GM18498 (cell line): Measurements from ENCODE around the gene HMCN2.

Experiments
- ATAC-seq: cut with Tn5 transposase; IDR thresholded peaks from one replicate; pipeline ENCODE4 v1.9.1; 2021; ENCODE audit warnings: mild to moderate bottlenecking, moderate library complexity; ENCODE audit not compliant: unreplicated experiment

Gene HMCN2

DNA sequence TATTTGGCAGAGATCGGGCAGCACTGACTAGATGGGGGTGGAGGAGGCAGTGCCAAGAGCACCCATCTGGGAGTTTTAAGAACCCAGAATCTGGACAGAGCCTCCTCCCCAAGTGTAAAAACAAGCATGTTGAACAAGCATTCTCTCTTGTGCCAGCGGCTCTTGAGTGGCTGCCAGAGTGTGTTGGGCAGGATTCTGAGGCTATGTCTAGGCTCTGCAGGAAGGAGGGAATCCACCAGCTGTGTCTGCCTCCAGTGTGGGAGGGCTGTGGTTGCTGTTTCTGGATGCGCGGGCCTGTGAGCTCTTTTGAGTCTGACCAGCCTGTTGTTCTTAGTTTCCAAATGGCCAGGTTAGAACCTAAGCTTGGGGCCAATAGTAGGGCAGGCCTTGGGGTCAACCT lies 39.8 kb downstream of the HMCN2 start:
- ATAC-seq: no peak

GRCh38 chr9:130306823-130307666 lies 41.5 kb downstream of the HMCN2 start:
- no peak for ATAC-seq

GRCh38 chr9:130307667-130307943 lies 42.0 kb downstream of the HMCN2 start:
- no peak for ATAC-seq

DNA sequence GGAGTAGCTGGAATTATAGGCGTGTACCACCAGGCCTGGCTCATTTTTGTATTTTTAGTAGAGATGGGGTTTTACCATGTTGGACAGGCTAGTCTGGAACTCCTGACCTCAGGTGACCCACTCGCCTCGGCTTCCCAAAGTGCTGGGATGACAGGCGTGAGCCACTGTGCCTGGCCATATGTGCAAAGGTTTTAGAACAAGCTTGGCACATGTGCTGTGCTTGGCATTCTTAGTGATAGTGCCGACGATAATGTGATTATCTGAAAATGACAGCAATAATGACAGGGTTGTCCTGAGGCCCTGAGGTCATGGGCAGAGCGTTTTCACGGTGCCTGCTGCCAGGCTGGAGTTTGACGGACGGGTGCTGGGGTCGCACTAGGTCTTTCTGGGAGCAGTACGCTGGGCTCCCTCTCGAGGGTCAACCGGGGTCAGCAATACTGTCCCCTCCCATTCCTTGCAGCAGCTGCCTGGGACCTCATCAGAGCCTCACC lies 42.6 kb downstream of the HMCN2 start:
- ATAC-seq: no peak

GRCh38 chr9:130309689-130310455 lies 44.3 kb downstream of the HMCN2 start:
- no peak for ATAC-seq

- ATAC-seq: no peak
These were observed 44.9 kb downstream of the HMCN2 start for GRCh38 chr9:130310456-130310855.

DNA sequence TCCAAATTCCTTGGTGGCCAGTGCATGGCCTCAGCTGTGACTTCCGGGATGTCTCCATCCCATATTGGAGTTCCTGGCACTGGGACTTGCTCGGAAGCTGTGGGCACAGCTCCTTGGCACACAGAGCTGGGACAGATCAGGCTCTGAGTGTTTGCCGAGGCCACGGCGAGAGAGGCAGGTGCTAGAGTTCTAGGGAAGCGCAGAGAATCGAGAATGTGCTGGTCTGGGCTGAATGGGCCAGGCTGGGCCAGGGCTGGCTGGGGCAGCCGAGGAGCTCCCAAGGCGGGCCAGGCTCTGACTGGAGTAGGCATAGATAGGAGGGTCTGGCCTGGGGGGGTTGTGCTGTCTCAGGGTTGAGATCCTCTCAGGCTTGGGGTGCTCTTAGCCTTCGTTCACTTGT lies 45.4 kb downstream of the HMCN2 start:
- no peak for ATAC-seq

DNA sequence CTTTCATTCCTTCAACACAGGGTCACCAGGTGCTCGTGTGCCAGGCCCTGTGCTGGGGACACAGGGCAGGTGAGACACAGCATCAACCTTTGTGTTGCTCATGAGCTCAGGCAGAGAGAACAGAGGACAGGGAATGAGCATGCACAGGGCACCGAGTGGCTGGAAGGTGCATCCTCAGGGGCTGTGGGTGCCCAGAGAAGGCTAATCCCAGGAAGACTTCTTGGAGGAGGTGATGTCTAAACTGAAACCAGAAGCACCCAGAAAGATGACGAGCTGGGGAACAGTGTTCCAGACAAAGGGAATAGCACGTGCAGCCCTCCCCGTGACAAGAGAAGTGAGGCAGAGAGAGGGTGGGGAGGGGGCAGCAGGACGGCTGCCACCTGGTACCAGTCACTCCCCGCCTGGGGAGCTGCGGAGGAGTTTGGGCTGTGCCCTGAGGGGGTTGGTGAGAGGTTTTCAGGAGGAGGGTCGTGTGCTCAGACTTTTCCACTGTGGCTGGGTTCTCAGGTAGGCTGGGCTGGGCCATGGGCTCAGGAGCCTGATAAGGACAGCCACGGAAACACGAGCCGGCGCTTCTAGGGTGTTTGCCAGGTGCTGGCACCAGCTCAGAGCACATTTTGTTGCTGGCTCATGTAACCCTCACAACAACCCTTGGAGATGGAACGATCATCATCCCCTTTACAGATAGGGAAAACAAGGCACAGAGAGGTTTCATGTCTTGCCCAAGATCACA lies 46.0 kb downstream of the HMCN2 start:
- ATAC-seq: no peak

- ATAC-seq: no peak
These were observed 47.7 kb downstream of the HMCN2 start for GRCh38 chr9:130313103-130313858.

- no peak for ATAC-seq
These were observed 50.1 kb downstream of the HMCN2 start for GRCh38 chr9:130315446-130316226.

DNA sequence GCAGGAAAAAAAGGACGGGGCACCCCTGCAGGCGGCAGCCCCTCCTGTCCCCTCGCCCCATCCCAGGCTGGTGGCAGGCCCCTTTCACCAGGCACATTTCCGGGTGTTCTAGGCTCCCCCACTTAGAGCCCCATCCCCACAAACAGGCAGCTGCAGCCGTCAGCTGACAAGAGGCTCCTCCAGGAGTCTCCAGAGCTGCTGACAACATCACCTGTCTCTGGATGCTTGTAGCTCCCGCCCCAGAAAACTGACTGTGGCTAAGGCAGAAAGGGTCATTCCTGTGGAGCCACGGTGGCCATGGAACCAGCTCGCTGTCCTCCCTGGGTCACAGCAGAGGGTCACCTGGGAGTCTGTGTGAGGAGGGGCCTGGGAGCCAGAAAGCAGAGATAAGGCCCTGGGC lies 50.9 kb downstream of the HMCN2 start:
- no peak for ATAC-seq

GRCh38 chr9:130319300-130319699 lies 53.7 kb downstream of the HMCN2 start:
- ATAC-seq: no peak

- ATAC-seq: no peak
These were observed 54.6 kb downstream of the HMCN2 start for GRCh38 chr9:130319944-130320712.

GRCh38 chr9:130320723-130321481 lies 55.3 kb downstream of the HMCN2 start:
- no peak for ATAC-seq

DNA sequence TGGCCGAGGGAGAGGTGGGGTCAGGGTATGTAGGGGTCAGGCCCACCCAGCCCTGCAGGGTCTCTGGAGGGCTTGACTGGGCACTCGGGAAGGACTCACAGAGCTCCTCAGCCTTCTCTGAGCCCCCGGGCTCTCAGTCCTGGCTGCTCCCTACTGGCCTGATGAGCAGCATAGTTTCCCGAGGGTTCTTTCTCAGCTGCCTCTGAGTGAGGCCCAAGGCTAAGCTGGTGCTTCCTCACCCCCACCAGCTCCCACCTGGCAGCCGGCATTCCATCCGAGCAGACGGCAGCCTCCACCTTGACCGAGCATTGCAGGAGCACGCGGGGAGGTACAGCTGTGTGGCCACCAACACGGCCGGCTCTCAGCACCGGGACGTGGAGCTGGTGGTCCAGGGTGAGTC lies 56.0 kb downstream of the HMCN2 start:
- no peak for ATAC-seq

GRCh38 chr9:130323051-130323745 lies 57.6 kb downstream of the HMCN2 start:
- ATAC-seq: no peak

DNA sequence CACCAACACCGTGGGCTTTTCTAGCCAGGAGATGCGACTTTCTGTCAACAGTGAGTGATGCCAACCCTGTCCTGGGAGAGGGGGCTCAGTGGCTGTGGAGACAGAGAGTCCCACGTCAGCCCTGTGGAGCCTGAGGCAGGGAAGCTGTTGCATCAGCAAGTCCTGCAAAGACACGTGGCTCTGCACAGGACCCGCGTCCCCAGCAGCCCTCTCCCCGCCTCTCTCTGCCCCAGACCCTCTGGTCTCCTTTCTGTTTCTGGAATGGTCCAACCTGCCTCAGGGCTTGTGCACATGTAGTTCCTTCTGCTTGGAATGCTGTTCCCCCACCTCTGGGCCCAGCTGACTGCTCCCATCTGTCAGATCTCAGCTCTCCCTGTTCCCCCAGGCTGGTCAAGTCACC lies 60.4 kb downstream of the HMCN2 start:
- ATAC-seq: no peak
